ENCODE measurements around the gene MGAT5. TPM values are rescaled to one million over a fixed set of nuclear protein-coding genes. Genes with fewer than 3 reads are reported as not detected.

MGAT5 gene
- total RNA-seq, 1 donor from 2014 or later: 30.0 TPM

DNA sequence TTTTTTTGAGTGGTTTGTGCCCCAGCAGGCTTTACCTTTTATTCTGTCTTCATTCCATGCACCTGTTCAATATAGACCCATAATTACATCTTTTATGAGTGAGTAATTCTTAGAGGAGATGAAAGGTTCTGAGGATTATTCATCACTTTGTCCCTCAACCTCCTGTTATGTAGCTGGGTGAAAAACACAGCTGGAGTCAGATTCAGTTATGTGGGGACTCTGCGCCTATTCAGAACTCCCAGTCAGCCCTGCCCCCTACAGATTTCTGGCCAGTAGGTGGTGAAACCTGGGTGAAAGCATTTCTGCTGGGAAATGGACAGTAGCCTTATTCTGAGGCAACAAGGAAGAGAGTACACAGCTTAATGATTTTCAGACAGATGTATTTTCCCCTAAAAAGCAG is 107.8 kb downstream of the MGAT5 start:
- no peak for DNase-seq (ENCODE audit: low spot score)
- Mint-ChIP-seq H3K36me3 (ENCODE audit: low read depth) (peaks cover 3% of the 10 kb centered on the region), H3K27ac (ENCODE audit: unreplicated experiment) (no peak overlapping the region), H3K4me3 (ENCODE audit: unreplicated experiment) (no peak overlapping the region), H3K4me1 (ENCODE audit: low read depth) (no peaks in the 10 kb centered on the region), H3K9me3 (ENCODE audit: low read depth) (no peaks in the 10 kb centered on the region), H3K27me3 (ENCODE audit: low read depth) (no peaks in the 10 kb centered on the region)
- TF ChIP-seq, protein P1, sequence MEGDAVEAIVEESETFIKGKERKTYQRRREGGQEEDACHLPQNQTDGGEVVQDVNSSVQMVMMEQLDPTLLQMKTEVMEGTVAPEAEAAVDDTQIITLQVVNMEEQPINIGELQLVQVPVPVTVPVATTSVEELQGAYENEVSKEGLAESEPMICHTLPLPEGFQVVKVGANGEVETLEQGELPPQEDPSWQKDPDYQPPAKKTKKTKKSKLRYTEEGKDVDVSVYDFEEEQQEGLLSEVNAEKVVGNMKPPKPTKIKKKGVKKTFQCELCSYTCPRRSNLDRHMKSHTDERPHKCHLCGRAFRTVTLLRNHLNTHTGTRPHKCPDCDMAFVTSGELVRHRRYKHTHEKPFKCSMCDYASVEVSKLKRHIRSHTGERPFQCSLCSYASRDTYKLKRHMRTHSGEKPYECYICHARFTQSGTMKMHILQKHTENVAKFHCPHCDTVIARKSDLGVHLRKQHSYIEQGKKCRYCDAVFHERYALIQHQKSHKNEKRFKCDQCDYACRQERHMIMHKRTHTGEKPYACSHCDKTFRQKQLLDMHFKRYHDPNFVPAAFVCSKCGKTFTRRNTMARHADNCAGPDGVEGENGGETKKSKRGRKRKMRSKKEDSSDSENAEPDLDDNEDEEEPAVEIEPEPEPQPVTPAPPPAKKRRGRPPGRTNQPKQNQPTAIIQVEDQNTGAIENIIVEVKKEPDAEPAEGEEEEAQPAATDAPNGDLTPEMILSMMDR (IDR thresholded peaks at IDR 0.05): no peak

DNA sequence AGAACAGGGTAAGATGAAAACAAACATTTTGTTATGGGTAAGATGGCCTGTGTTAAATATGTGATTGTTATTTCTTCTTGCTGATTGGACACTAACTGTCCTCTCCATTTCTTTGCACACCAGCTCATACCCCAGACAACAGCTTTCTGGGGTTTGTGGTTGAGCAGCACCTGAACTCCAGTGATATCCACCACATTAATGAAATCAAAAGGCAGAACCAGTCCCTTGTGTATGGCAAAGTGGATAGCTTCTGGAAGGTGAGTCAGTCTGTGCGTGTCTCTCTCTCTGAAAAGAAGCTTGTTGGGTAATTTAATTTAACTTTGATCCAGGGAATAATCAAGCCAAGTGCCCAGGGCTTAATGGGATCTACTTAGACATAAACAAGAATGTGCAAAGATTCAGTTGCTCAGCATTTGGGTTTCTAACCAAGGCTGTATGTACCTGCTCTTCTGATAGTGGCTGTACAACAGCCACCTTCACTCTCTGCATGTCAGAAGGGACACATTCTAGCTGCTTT is 108.3 kb downstream of the MGAT5 start:
- TF ChIP-seq, protein P1 (IDR thresholded peaks at IDR 0.05): no peak
- H3K27me3 Mint-ChIP-seq (ENCODE audit: low read depth): no peaks in the 10 kb centered on the region
- no peak overlapping the region for H3K4me3 Mint-ChIP-seq (ENCODE audit: unreplicated experiment)
- DNase-seq (ENCODE audit: low spot score): no peak
- H3K9me3 Mint-ChIP-seq (ENCODE audit: low read depth): no peaks in the 10 kb centered on the region
- H3K36me3 Mint-ChIP-seq (ENCODE audit: low read depth): no peaks in the 10 kb centered on the region
- H3K4me1 Mint-ChIP-seq (ENCODE audit: low read depth): no peaks in the 10 kb centered on the region
- no peak overlapping the region for H3K27ac Mint-ChIP-seq (ENCODE audit: unreplicated experiment)

DNA sequence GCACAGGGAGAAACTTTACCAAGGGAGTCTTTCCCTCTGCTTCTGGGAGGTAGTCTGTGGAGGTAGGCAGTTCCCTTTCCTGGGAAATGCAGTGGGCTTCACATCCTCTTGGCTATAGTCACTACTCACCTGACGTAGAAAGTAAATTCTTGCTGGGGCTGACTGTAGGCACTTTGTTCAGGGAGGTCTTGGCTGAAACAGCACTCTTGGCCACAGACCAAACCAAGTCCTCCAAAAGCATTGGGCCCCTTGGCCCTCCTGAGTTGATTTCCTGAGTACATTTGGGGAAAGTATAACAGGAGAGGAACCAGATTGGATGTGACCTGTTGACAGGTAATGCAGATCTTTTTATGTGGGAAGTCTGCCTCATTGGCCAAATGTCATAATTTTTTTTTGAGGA is 108.9 kb downstream of the MGAT5 start:
- no peaks in the 10 kb centered on the region for H3K9me3 Mint-ChIP-seq (ENCODE audit: low read depth)
- no peak overlapping the region for H3K27ac Mint-ChIP-seq (ENCODE audit: unreplicated experiment)
- no peak for DNase-seq (ENCODE audit: low spot score)
- H3K36me3 Mint-ChIP-seq (ENCODE audit: low read depth): no peaks in the 10 kb centered on the region
- H3K27me3 Mint-ChIP-seq (ENCODE audit: low read depth): no peaks in the 10 kb centered on the region
- TF ChIP-seq, protein P1 (IDR thresholded peaks at IDR 0.05): no peak
- H3K4me1 Mint-ChIP-seq (ENCODE audit: low read depth): peaks cover 2% of the 10 kb centered on the region
- no peak overlapping the region for H3K4me3 Mint-ChIP-seq (ENCODE audit: unreplicated experiment)

DNA sequence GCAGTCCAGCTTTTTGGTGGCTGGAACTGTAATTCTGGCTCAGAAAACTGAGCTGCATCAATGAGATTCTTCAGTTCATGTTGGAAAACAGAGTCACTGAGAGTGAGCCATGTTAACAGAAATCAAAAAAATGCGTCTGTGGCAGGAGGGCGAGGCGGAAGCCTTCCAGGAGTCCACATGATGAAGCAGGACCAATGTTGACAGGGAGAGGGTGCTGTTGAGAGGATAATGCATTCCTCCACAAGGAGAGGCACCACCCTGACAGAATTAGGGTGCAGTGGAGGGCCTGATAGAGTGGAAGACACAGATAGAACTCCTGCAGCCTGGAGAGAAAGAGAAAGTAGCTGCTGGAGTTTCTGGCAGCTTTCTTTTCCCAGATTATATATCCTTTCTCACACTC is 111.5 kb downstream of the MGAT5 start:
- TF ChIP-seq, protein P1 (IDR thresholded peaks at IDR 0.05): peak; percentile 34

DNA sequence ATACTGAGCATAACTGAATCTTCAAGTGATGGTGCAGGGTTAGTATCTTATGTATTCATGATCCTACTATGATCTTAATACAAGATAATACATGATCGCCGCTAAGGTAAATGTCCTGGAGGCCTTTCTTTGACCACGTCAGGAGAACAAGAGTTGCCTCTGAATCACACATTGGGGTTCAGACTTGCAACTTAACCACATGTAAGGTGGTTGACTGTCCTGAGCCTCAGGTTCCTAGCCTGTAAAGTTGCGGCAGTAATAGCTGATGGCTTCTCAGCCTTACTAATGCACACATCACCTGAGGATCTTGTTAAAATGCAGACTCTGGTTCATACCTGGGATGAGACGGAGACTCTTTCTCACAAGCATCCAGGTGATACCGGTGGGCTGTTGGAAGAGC is 112.5 kb downstream of the MGAT5 start:
- peaks cover 12% of the 10 kb centered on the region for H3K4me1 Mint-ChIP-seq (ENCODE audit: low read depth)
- TF ChIP-seq, protein P1 (IDR thresholded peaks at IDR 0.05): no peak
- H3K27me3 Mint-ChIP-seq (ENCODE audit: low read depth): no peaks in the 10 kb centered on the region
- H3K36me3 Mint-ChIP-seq (ENCODE audit: low read depth): no peaks in the 10 kb centered on the region
- DNase-seq (ENCODE audit: low spot score): no peak
- H3K4me3 Mint-ChIP-seq (ENCODE audit: unreplicated experiment): no peak overlapping the region
- no peaks in the 10 kb centered on the region for H3K9me3 Mint-ChIP-seq (ENCODE audit: low read depth)
- no peak overlapping the region for H3K27ac Mint-ChIP-seq (ENCODE audit: unreplicated experiment)

More for the DNA sequence above, 111.5 kb downstream of the MGAT5 start:
- Mint-ChIP-seq H3K27ac (ENCODE audit: unreplicated experiment) (no peak overlapping the region), H3K27me3 (ENCODE audit: low read depth) (no peaks in the 10 kb centered on the region), H3K4me3 (ENCODE audit: unreplicated experiment) (no peak overlapping the region), H3K9me3 (ENCODE audit: low read depth) (no peaks in the 10 kb centered on the region), H3K36me3 (ENCODE audit: low read depth) (no peaks in the 10 kb centered on the region), H3K4me1 (ENCODE audit: low read depth) (peaks cover 12% of the 10 kb centered on the region)
- DNase-seq (ENCODE audit: low spot score): no peak

Data from chondrocyte (in vitro differentiated cells).